ENCODE results near the gene B3GAT1.
"Not testable (repeated sequence)": the region's sequence is repeated elsewhere in the genome, so short reads cannot be mapped to it uniquely, and the experiment has no call there.

The B3GAT1 gene, protein sequence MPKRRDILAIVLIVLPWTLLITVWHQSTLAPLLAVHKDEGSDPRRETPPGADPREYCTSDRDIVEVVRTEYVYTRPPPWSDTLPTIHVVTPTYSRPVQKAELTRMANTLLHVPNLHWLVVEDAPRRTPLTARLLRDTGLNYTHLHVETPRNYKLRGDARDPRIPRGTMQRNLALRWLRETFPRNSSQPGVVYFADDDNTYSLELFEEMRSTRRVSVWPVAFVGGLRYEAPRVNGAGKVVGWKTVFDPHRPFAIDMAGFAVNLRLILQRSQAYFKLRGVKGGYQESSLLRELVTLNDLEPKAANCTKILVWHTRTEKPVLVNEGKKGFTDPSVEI

DNA sequence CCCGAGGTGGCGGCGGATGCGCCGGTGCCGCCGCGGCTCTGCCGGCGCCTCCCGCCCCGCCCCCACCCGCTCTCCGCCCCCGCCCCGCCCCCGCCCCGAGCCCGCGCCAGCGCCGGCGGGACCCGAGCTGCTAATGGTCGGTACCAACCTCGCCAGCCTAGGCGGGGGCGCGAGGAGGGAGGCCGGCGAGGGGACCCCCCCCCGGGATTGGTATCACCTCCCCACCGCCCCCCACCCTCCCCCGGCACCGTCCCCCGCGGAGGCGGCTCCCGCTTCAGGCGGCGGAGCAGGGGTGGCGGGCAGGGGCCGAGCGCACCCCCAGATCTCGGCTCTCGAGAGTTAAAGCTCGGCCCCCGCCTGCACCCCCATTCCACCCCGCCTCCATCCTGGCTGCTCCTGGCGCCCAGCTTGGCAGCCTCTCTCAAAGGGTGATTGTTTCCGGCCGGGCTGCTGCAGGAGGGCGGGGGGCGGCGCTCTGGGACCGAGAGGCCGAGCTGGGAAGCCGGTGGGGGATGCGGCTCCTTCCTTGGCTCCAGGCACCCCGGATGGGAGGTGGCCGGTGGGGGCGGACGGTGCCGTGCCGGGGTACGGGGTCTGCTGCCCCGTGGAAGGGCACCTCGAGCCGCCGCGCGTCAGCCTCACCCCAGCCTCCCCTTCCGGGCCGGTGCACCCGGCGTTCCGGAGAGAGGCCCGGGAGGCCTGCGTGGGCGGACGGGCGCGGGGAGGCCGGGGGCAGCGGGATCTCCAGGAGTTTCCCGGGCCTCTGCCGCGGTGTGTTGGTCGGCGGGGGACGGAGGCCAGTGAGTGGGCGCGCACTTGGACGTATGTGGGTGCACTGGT is at the start of gene B3GAT1:
Gene B3GAT1 (minus strand): TSS at position 40 of the 840 bp plus-strand sequence. CDS start 24,583 bp downstream, outside the sequence.
- no peak for DNase-seq (ENCODE audit: low read depth)

DNA sequence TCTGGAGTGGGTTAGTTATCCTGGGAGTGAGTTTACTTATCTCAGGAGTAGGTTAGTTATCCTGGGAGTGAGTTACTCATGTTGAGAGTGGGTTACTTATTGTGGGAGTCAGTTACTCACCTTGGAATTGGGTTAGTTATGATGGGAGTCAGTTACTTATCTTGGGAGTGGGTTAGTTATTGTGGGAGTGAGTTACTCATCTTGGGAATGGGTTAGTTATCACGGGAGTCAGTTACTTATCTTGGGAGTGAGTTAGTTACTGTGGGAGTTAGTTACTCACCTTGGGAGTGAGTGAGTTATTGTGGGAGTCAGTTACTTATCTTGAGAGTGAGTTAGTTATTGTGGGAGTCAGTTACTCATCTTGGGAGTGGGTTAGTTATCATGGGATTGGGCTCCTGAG is 49.6 kb upstream of the B3GAT1 start:
- DNase-seq (ENCODE audit: low read depth) = no peak

DNA sequence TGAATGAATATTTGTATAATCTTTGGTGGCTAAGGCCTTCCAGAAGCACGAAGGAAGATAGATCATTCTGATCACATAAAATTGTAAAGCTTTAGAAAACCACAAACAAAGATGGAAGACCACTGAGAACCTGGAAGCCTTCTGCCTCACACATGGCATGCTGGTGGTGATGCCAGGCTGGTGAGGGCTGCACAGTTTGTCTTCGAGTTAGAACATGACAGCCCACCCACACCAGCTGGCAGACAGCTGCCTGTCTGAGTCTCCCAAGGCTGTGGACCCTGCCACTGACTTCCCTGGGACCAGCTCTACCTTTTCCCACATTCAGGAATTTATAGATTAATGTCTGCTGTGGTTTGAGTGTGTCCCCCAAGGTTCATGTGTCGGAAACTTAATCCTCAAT is 48.8 kb upstream of the B3GAT1 start:
- no peak for DNase-seq (ENCODE audit: low read depth)

DNA sequence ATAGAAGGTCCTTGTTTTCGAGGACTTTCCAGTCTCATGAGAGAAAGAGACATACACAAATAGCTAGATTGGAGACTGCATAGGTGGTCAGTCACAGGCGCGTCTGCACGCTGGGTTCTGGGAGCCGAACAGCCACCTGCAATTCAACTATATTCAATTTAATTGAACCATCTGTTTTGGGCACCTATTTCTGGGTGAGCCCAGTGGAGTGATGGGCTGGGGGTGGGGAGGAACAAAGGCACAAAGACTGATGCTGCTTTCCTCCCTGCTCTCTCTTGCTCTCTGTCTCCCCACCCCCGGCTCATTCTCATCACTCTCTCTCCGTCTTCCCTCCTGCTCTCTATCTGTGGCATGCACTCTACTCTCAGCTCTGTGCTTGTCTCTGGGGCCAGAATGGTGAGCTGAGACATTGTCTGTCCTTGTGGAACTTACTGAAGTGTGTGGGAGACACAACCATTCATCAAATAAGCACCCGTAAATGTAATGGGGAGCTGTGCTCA is 48.1 kb upstream of the B3GAT1 start:
- no peak for DNase-seq (ENCODE audit: low read depth)

DNA sequence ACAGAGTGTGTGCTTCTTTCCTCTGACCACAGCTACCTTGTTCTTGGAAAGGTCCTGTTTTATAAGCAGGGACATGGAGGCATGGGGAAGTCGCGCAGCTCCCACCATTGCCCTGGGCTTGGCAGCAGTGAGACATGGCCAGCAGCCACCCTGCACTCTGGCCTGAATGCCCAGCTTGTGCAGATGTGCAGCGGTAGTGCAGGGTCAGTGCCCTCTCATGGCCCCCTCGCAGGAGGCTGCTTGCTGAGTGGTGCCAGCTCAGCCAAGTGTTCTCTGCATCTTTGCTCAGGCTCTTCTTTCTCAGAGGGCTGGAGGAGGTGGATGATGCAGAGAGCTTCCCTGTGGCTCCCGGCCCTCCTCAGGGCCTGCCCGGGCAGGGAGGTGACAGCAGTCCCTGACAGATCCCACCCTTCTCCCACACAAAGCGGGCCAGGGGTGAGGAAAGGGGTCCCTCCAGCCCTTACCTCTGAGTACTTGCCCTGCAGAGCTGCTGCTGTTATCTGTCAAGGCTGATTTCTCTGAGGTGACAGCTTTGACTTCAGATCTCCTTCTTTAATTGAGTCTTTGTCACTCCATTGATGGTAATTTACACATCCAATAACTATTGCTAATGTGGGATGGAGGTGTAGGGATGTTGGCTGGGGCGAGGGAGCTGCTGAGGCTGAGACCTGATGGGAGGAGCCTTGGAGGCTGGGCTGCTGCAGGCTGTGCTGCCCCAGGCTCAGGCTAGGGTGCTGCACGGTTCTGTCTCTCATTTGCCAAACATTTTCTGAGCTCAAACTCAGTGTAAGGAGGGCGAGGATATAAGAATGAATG is 47.4 kb upstream of the B3GAT1 start:
- no peak for DNase-seq (ENCODE audit: low read depth)

DNA sequence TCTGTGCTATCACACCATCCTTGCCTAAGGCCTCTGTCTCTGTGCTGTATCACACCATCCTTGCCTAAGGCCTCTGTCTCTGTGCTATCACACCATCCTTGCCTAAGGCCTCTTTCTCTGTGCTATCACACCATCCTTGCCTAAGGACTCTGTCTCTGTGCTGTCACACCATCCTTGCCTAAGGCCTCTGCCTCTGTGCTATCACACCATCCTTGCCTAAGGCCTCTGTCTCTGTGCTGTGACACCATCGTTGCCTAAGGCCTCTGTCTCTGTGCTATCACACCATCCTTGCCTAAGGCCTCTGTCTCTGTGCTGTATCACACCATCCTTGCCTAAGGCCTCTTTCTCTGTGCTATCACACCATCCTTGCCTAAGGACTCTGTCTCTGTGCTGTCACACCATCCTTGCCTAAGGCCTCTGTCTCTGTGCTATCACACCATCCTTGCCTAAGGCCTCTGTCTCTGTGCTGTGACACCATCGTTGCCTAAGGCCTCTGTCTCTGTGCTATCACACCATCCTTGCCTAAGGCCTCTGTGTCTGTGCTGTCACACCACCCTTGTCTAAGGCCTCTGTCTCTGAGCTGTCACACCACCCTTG is 45.5 kb upstream of the B3GAT1 start:
- DNase-seq (ENCODE audit: low read depth) = not testable (repeated sequence)

DNA sequence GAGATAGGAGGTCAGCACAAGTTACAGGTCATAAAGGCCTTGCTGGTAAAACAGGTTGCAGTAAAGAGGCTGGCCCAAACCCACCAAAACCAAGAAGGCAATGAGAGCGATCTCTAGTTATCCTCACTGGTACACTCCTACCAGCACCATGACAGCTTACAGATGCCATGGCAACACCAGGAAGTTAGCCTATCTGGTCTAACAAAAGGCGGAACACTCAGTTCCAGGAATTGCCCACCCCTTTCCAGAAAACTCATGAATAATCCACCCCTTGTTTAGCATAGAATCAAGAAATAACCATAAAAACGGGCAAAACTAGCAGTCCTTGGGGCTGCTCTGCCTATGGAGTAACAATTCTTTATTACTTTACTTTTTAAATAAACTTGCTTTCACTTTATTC is 43.5 kb upstream of the B3GAT1 start:
- no peak for DNase-seq (ENCODE audit: low read depth)

DNA sequence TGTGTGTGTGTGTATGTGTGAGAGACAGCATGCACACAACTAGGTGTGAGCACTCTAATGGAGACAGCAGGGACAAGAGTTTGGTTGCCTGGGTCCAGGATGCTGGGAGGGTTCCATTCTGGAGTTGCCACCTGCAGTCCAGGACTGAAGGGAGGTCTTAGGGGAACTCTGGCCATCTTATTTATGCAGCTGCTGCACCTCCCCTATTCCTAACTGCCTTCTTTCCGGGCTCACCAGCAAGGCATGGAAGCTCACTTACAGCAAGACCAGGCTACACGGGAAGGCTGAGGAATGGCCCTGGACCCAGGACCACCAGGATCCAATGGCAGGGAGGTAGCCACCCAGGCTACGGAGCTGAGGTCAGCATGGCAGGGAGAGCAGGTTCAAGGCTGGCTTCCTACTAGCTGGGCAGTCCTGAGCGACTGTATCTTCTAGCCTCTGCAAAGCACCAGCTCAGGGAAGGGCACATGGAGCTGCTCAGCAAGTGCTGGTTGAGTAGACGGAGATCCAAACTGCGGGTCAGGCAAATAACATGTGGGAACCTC is 42.2 kb upstream of the B3GAT1 start:
- no peak for DNase-seq (ENCODE audit: low read depth)

DNA sequence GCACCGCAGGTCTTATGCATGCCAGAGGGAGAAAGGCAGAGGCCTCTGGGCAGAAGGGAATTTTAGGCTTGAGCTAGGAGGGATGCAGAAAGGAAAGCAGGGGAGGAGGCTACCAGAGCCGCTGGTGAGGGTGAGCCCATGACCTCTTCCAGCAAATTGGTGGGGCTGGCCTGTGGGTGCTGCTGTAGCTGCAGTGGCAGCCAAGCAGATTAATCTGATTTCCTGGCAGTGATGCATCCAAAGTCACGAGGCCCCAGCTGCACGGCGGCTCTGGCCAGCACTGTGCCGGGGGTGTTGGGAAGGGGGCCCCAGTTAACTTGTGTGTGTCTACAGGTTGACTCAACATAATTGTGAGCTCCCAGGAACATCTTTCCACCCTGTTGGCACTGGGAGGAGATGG is 41.4 kb upstream of the B3GAT1 start:
- no peak for DNase-seq (ENCODE audit: low read depth)

DNA sequence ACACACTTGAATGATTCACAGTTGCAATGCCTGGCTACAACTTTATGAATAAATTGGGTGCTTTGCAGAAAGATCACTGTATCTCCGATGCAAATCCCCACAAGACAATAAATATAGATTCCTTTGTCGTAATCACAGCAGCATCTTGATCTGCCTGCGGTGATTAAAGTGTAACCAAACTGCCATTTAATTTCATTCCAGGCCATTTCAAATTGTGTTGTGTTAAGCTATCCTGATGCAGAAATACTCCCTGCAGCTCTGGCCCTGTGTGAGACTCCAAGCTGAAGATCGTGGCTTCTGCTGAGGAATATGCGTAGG is 40.8 kb upstream of the B3GAT1 start:
- no peak for DNase-seq (ENCODE audit: low read depth)

DNA sequence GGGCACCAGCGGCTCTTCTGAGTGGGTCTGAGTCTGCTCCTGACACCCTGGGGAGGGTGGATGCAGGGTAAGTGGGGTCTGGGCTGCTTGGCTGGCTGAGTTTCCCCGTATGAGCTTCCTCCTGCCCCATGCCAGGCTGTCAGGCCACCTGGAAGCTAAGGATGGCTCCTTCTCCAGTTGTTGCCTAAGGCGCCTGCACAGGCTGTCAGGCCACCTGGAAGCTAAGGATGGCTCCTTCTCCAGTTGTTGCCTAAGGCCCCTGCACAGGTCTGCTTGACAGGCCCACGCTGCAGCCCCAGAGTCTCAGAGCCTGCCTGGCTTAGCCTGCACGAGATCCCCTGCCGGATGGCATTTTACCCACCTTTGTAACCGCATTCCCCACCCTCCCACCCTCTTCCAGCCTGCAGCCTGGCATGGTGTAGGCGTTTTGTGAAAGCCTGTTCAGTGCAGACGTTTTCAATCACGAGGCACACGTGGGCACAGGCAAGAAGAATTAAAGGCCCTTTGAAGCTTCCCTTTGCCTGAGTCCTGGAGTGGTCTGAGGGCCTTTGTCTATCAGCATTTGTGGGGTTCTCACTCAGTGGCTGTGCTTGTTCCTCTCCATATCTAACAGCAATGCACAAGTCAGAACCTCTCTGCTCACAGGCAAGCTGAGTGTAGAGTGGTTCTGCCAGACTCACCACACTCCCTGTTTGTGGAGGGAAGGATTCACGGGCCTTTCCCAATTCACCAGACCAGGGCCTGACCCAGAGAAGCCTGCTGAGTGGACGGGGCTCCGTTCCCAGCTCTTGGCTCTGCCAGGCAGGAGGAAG is 40.2 kb upstream of the B3GAT1 start:
- no peak for DNase-seq (ENCODE audit: low read depth)

DNA sequence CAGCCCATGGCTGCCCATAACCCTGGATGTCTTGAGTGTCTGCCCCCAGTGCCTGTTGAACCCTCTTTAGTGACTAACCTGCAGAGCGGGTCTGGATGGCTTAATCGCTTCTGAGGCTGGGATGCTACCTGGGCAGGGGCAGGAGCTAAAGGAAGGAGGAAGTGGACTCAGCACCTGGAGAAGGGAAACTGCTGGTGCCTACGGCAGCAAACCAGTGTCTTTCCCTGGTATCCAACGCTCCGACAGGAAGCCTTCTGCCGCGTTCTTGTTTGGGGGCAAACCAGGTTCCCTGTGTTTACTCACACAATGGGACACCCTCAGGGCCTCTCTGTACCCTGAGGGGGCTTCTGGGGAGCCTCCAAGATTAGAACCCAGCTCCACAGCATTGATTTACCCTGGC is 38.1 kb upstream of the B3GAT1 start:
- no peak for DNase-seq (ENCODE audit: low read depth)

DNA sequence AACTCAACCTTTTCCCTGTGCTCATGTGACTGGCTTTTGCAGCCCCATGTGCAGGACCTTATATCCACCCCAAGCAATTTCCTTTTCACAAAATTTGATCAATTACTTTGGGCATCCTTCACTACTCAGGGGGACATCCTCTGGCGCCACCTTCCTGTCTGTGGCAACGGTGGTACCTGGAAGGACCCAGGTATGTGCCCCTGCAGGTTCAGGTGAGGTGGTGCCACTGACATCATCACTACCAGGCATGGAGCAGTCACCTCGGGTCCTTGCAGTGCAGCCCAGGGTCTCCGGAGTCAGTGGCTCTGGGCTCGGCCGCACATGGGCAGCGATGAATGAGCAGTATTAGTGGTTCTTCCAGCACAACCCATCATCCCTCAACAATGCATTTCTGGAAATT is 37.7 kb upstream of the B3GAT1 start:
- DNase-seq (ENCODE audit: low read depth) = no peak

DNA sequence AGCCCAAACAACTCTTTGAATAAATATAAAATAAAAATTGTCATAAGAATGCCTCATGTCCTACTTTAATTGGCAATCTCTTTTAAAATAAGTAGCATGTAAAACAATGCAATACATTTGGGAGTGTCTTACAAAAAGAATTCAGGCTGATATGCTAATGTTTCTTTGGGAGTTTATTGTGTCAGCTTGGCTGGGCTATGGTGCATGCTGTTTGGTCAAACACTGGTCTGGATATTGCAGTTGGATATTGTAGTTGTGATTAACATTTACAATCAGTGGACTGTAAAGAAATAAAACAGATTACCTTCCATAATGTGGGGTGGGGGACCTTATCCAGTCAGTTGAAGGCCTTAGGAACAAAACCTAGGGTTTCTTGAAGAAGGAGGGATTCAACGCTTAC is 37.0 kb upstream of the B3GAT1 start:
- no peak for DNase-seq (ENCODE audit: low read depth)

DNA sequence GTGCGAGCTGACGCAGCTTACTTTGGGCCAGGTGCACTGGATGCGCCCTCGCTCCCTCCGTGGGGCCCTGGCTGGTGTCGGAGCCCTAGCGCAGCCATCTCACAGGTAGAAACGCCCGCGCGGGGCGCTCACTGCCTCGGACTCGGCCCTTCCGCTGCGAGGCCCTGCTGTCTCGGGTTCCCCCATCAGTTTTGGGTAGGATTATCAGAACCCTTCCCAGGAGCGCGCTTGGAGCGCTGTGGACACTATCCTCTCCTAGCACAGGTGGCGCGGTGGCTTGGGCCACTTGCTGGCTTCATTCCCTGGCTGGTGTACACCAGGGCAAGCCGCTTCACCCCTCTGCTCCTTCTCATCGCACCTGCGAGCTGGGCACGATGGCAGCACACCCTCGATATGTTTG is 35.7 kb upstream of the B3GAT1 start:
- DNase-seq (ENCODE audit: low read depth) = no peak

DNA sequence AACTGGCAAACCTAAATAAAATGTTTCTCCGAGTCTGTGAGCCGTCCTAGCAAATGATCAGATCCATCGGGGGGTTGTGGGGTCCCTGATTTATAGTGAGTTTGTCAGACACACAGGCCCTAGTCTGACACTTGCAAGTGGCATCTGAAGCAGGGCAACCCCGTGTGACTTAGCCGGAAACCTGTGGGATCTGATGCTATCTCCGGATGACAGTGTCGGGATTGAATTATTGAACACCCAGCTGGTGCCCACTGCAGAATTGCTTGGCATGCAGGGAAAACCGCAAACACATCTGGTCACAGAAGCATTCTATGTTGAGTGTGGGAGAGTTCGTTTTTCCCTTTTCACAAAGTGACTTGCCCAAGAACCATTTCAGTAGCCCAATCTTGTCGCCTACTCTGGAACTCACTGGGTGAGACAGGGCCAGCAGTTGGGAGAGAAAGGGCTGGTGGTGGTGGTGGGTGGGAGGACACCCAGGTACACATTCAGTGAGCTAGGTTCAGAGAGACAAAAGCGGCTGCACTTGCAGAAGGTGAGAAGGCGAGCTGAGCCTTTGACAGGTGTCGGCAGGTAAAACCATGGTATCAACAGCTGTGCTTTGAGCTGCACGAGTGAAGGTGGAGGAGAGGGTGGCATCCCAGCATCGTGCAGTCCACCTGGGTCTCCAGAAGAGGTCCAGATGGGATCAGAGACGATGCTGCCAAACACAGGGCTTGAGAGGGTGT is 33.7 kb upstream of the B3GAT1 start:
- no peak for DNase-seq (ENCODE audit: low read depth)

DNA sequence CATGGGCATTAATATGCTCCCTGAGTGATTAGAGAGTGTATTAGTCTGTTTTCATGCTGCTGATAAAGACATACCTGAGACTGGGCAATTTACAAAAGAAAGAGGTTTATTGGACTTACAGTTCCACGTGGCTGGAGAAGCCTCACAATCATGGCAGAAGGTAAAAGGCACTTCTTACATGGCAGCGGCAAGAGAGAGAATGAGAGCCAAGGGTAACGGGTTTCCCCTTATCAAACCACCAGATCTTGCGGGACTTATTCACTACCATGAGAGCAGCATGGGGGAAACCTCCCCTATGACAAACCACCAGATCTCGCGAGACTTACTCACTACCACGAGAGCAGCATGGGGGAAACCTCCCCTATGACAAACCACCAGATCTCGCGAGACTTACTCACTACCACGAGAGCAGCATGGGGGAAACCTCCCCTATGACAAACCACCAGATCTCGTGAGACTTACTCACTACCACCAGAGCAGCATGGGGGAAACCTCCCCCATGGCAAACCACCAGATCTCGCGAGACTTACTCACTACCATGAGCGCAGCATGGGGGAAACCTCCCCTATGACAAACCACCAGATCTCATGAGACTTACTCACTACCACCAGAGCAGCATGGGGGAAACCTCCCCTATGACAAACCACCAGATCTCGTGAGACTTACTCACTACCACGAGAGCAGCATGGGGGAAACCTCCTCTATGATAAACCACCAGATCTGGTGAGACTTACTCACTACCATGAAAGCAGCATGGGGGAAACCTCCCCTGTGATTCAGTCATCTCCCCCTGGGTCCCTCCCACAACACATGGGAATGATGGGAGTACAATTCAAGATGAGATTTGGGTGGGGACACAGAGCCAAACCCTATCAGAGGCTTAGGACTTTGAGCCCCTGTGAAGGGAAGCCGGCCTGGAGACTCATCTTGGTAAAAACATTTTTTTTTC is 32.4 kb upstream of the B3GAT1 start:
- DNase-seq (ENCODE audit: low read depth) = not testable (repeated sequence)

DNA sequence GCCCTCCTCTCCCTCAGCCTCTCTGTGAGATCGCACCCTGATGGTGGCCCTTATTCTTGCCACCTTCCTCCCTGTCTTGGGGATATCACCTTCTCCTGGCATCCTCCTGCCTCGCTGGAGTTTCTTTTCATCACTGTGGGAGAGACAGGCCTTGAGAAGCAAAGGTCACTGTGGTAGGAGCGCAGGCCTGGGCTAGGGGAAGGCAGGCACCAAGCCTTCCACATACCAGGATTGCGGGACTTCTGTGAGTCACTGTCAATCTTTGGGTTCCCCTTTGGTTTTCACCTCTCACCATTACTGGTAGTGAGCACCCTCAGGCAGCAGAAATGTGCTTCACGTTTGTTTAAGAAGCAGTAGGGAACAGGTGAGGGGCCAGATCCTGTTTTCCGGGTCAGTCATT is 31.2 kb upstream of the B3GAT1 start:
- DNase-seq (ENCODE audit: low read depth) = no peak

DNA sequence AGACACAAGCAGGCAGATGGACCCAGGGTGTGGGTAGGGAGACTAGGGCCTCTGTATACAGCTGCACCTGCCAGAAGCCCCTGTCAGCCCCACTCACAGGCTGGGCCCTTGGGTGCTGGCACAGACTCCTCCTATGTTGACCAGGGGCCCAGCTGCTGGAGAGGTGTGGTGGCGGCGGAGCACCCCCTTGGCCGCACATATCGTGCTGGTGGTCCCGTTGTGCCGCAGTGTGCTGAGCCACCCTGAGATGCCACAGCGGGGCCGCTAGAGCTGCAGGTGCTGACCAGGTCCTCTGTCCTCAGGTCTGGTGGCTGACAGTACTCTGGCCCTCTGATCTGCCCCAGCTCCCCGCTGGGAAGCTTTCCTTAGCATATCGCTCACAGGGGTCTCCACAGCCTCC is 30.2 kb upstream of the B3GAT1 start:
- DNase-seq (ENCODE audit: low read depth) = no peak

Measured in EH (cell line).